ENCODE data around the gene KCNE3.

Gene KCNE3

GRCh38 chr11:74466916-74467885 is at the start of gene KCNE3:
KCNE3 (minus strand) TSS chr11:74467549; CDS start chr11:74457563, 9,986 bp downstream.
- DNase-seq (ENCODE audit: low read depth) = peak; percentile 78
- peak within 1 kb of the TSS; percentile 75 for H3K4me3 ChIP-seq (ENCODE audit: low read depth, low read length)
- TF ChIP-seq CTCF (conservative IDR thresholded peaks at IDR 0.05; ENCODE audit: low read depth, low read length) = no peak

- no peak for TF ChIP-seq CTCF (conservative IDR thresholded peaks at IDR 0.05; ENCODE audit: low read depth, low read length)
- no peak for DNase-seq (ENCODE audit: low read depth)
- H3K4me3 ChIP-seq (ENCODE audit: low read depth, low read length) = no peak overlapping the region
Measured at GRCh38 chr11:74507582-74507981, 40.2 kb upstream of the KCNE3 start.

- no peak for TF ChIP-seq CTCF (conservative IDR thresholded peaks at IDR 0.05; ENCODE audit: low read depth, low read length)
- H3K4me3 ChIP-seq (ENCODE audit: low read depth, low read length) = no peak overlapping the region
- no peak for DNase-seq (ENCODE audit: low read depth)
Measured at GRCh38 chr11:74506823-74507222, 39.5 kb upstream of the KCNE3 start.

GRCh38 chr11:74505911-74506310 is 38.6 kb upstream of the KCNE3 start:
- H3K4me3 ChIP-seq (ENCODE audit: low read depth, low read length) = no peak overlapping the region
- no peak for TF ChIP-seq CTCF (conservative IDR thresholded peaks at IDR 0.05; ENCODE audit: low read depth, low read length)
- no peak for DNase-seq (ENCODE audit: low read depth)

- no peak for TF ChIP-seq CTCF (conservative IDR thresholded peaks at IDR 0.05; ENCODE audit: low read depth, low read length)
- no peak for DNase-seq (ENCODE audit: low read depth)
- no peak overlapping the region for H3K4me3 ChIP-seq (ENCODE audit: low read depth, low read length)
Measured at GRCh38 chr11:74504100-74504691, 36.8 kb upstream of the KCNE3 start.

GRCh38 chr11:74494916-74495315 is 27.6 kb upstream of the KCNE3 start:
- no peak overlapping the region for H3K4me3 ChIP-seq (ENCODE audit: low read depth, low read length)
- DNase-seq (ENCODE audit: low read depth) = no peak
- TF ChIP-seq CTCF (conservative IDR thresholded peaks at IDR 0.05; ENCODE audit: low read depth, low read length) = no peak

Measured in choroid plexus epithelial cell (primary cell).